ENCODE results near the gene FXR2.

FXR2 gene

DNA sequence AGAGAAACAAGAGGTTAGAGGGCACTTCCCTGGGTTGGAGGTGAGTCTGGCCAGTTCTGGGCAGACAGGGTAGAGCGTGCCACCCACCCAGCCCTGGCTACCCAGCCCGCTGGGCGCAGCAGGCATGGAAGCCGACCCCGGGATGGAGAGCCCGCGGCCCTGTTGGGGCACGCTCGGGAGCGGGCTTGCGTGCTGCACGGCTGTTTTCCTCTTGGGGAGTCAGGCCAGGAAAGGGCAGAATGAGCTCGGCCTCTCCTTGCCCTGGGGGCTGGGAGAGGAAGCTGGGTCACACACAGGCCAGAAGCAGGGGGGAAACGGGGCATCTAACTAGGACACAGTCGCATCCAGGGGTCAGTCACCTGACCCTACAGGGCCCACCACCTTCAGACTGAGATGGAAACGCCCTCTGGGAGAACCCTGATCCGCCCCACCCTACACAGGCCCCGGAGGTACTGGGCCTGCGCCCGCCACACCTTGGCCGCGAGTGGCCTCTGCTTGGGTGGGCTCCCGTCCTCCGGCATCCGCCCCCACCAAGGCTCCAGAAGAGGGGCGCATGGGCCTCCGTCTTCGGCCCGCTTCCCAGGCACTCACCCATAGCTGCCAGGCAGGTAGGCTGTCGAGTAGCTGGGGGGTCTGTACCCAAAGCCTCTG, 26.0 kb downstream of the FXR2 start:
- DNase-seq (ENCODE audit: low read depth) = no peak

DNA sequence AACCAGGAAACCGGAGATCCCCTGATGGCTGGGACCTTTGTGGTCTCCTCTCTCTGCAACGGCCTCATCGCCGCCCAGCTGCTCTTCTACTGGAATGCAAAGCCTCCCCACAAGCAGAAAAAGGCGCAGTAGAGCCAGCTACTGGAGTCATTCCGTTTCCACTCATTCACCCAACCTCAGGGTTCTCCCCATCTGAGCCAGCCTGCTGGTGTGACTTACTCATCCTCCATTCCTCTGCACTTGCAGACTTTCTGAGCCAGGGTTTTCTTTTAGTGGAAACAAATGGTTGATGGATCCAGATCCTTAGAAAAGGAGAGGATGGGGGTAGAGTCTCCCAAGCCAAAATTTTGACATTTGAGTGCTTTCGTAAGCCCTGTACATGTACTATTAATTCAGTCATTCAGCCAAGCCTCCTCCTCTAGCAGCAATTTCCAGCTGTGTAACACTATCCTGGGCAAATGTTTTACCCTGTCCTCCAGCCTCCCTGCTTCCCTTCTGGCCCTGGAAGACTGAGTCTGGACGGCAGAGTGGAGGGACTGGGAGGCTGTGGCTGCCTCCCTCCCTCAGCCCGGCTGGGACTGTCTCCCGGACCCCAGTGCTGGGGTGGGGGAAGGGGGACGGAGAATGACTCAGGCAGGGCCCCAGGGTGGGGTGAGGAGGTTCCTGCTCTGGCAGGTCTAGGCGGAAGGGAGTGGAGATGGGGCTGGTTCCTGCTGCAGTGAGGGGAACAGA, 27.1 kb downstream of the FXR2 start:
- no peak for DNase-seq (ENCODE audit: low read depth)

DNA sequence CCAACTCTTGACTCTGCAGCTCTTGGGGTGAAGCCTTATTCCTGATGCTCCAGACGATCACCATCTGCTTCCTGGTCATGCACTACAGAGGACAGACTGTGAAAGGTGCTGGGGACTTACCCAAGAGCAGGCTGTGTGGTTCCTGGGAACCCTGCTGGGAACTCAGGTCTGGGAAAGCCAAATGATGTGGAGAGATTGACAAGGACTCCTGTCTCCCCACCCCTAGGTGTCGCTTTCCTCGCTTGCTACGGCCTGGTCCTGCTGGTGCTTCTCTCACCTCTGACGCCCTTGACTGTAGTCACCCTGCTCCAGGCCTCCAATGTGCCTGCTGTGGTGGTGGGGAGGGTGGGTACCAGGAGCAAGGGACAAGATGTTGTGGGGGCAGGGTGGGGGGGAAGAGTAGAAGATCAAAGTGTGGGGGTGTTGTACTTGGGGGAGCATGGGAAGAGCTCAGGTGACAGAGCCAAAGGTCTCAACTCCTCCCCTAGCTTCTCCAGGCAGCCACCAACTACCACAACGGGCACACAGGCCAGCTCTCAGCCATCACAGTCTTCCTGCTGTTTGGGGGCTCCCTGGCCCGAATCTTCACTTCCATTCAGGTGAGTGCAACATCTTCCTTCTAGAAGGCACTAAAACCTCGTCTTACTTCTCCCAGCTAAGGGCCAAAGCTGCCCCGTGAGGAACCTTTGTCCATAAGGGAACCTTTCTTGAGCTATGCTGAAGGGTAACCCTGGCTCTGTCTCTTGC, 27.9 kb downstream of the FXR2 start:
- DNase-seq (ENCODE audit: low read depth) = no peak

DNA sequence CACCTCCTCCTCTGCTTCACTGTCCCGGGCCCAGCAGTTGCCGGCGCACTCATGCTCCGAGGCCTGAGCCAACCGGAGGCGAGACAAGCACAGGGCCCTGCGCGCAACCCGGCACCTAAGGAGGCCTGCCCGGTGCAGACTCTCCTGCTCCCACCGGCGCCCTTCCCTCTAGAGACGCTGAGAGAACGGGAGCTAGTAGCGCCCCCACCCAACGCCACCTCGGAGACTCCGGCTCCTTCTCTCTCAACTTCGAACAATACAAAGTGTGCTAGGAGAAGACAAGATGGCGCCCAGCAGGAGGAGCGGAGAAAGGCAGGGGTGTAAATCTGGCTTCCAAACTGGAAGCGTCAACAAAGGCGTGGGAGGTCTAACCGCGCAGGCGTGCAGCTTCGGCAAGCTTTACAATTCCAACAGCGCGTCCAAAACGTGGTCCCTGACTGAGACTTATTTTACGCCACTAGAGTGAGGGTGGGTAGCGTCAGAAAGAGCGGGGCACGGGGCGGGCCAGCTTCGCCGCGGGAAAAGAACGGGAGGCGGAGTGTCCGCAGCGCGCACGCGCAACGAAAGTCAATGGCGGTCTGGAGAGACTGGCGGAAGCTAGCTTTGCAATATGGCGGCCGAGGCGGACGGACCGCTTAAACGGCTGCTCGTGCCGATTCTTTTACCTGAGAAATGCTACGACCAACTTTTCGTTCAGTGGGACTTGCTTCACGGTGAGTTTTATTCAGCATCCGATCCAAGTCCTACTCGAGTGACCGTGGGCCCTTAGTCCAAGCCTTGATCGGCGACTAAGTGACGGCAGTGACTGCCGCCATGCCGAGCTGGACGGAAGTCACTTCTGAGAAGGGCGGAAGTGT, 31.2 kb downstream of the FXR2 start, which contains the start of gene MPDU1:
Gene MPDU1, plus strand, starts transcription at position 600 of the 857 bp plus-strand sequence. Its CDS starts 11 bp downstream, at position 611.
- DNase-seq (ENCODE audit: low read depth) = peak; percentile 93

DNA sequence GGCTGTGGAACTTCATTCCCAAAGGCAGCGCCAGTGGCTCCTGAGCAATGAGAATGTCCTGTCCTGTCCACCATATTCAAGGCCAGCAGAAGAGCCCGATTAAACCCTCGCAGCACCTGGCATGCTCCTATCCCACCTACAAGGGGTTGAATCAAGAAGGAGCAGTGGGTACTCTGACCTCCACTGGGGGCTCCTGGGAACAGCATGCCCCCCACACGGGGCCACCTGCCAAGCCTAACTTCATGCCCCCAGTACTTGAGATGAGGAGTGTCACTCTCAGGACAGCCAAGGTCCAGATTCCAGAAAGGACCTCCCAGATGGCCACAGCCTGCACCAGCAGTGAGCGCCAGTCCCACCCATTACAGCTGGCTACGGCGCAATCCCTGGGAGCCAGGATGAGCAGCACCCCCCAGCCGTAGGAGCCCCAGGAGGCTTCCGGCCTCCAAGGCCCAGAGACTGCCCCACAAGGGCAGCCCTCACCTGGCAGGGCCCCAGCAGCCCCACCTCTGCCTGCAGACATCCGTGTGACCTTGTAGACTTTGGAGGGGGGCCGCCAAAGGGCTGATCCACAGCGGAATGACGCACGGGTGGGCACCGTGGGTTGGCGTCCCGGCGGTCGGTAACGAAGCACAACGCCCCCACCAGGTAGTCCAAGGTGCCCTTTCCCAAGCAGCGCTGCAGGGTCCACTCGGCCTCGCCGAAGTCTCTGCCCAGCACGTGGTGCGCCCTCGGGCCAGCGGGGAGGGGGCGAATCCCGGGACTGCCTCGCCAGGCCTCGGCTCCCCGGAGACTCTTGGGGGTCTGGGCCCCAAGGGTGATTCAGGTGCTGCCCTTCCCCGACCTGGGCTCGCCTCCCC, 32.1 kb downstream of the FXR2 start:
- no peak for DNase-seq (ENCODE audit: low read depth)

DNA sequence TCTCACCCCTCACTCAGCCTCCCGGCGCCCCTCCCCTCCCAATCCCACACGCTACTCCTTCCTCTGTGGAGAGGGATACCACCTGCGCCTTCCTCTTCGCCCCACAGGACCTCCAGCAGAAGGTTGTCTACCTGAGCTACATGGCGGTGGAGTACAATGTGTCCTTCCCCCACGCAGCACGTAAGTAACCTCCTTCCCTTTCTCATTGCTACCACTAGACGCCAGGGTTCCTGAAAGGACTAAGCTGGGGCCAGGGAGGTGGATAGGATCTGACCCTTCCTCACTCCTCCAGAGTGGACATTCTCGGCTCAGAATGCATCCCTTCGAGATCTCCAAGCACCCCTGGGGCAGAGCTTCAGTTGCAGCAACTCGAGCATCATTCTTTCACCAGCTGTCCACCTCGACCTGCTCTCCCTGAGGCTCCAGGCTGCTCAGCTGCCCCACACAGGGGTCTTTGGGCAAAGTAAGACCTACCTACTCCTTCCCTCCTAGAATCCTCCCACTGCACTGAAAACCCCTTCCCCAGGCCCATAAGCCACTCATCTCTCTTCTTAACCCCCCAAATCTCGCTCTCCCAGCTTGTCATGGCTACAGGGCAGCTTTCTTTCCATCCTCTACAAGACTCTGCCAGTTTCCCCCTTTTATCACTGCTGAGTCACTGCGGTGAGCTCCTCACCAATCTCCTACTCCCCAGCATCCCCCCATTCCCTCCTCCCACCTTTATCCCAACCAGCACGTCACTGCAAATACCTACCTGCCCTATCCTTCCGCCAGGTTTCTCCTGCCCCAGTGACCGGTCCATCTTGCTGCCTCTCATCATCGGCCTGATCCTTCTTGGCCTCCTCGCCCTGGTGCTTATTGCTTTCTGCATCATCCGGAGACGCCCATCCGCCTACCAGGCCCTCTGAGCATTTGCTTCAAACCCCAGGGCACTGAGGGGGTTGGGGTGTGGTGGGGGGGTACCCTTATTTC, 33.8 kb downstream of the FXR2 start:
- no peak for DNase-seq (ENCODE audit: low read depth)

DNA sequence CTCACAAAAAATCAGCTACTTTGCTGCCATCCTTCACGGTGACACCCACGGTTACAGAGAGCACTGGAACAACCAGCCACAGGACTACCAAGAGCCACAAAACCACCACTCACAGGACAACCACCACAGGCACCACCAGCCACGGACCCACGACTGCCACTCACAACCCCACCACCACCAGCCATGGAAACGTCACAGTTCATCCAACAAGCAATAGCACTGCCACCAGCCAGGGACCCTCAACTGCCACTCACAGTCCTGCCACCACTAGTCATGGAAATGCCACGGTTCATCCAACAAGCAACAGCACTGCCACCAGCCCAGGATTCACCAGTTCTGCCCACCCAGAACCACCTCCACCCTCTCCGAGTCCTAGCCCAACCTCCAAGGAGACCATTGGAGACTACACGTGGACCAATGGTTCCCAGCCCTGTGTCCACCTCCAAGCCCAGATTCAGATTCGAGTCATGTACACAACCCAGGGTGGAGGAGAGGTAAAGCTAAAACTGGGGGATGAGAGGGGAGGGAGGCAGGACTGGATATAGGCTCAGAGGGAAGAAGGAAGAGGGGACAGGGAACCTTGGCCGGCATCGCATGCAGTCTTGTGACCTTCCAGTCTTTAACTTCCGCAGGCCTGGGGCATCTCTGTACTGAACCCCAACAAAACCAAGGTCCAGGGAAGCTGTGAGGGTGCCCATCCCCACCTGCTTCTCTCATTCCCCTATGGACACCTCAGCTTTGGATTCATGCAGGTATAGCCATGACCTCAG, 34.7 kb downstream of the FXR2 start:
- DNase-seq (ENCODE audit: low read depth) = no peak

DNA sequence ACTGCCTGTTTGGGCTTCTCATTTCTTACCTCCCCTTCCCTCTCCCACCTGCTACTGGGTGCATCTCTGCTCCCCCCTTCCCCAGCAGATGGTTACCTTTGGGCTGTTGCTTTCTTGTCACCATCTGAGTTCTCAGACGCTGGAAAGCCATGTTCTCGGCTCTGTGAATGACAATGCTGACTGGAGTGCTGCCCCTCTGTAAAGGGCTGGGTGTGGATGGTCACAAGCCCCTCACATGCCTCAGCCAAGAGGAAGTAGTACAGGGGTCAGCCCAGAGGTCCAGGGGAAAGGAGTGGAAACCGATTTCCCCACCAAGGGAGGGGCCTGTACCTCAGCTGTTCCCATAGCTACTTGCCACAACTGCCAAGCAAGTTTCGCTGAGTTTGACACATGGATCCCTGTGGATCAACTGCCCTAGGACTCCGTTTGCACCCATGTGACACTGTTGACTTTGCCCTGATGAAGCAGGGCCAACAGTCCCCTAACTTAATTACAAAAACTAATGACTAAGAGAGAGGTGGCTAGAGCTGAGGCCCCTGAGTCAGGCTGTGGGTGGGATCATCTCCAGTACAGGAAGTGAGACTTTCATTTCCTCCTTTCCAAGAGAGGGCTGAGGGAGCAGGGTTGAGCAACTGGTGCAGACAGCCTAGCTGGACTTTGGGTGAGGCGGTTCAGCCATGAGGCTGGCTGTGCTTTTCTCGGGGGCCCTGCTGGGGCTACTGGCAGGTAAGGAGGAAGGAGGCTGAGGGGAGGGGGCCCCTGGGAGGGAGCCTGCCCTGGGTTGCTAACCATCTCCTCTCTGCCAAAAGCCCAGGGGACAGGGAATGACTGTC, 35.5 kb downstream of the FXR2 start, which contains the start of gene CD68:
Gene CD68, plus strand, starts transcription at position 638 of the 833 bp plus-strand sequence. Its CDS starts 40 bp downstream, at position 678.
- DNase-seq (ENCODE audit: low read depth) = peak; percentile 41

DNA sequence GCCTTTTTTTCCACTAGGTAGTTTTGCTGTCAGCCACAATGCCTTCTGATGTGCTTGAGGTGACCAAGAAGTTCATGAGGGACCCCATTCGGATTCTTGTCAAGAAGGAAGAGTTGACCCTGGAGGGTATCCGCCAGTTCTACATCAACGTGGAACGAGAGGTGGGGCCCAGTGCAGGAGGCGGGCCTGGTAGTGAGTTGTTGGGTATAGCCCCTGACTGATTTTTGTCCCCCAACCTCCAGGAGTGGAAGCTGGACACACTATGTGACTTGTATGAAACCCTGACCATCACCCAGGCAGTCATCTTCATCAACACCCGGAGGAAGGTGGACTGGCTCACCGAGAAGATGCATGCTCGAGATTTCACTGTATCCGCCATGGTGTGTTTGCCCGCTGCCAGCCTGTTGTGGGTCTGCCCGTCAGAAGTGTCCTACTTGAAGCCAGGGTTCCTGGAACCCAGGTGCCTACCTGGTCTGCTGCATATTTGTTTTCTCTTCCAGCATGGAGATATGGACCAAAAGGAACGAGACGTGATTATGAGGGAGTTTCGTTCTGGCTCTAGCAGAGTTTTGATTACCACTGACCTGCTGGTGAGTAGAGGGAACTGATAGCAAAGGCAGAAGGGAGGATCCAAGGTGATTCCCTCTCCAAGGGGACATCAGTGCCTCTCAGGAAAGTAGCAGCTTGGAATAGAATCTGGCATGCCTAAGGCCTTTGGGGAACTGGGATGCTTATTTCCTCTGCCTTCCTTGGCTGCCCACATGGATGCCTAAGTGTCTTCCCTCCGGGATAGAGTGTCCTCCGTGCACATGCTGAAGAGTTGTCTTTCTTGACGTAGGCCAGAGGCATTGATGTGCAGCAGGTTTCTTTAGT, 37.1 kb downstream of the FXR2 start:
- no peak for DNase-seq (ENCODE audit: low read depth)

DNA sequence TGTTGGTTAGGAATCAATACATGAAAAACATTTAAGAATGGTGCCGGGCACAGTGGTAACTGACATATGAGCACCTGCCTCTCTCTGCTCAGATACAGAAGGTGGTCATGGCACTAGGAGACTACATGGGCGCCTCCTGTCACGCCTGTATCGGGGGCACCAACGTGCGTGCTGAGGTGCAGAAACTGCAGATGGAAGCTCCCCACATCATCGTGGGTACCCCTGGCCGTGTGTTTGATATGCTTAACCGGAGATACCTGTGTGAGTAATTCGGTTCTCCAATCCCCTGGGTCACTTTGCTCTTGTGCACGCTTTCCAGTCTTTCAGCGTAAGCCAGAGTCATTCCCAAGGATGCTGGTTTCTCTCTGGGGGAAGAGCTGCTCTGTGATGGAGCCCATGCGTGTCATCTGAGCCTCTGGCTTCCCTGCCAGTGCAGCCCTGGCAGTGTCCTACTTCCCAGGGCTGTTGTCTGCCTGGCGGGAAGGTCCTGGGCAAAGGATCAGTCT, 38.2 kb downstream of the FXR2 start:
- DNase-seq (ENCODE audit: low read depth) = no peak

DNA sequence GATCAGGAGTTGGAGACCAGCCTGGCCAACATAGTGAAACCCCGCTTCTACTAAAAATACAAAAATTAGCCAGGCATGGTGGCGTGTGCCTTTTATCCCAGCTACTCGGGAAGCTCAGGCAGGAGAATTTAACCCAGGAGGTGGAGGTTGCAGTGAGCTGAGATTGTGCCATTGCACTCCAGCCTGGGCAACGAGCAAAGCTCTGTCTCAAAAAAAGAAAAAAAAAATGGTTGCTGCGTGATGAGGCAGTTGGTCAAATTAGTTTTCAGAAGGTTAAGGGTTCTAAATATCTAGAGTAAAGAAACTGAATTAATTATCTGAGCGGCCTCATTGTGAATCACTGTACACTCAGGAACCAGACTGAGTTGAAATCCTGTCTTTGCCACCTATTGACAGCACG, 38.7 kb downstream of the FXR2 start:
- no peak for DNase-seq (ENCODE audit: low read depth)

DNA sequence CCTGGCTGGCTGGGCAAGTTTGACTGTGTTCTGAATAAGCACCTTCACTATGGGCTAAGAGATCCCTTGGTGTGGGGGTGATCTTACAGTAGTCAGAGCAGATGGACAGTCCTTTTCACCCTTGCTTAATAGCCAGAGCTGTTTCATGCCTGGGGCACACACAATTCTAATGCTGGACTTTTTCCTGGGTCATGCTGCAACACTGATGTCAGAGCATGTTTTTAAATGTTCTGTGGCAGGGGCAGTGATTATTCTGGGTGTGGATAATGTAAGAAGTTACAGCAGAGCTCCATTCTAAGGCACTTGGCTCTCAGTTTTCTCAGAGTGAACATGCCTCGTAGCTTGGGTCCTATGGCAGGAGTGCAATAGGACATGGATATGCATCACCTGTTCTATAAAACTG, 39.2 kb downstream of the FXR2 start:
- DNase-seq (ENCODE audit: low read depth) = no peak

DNA sequence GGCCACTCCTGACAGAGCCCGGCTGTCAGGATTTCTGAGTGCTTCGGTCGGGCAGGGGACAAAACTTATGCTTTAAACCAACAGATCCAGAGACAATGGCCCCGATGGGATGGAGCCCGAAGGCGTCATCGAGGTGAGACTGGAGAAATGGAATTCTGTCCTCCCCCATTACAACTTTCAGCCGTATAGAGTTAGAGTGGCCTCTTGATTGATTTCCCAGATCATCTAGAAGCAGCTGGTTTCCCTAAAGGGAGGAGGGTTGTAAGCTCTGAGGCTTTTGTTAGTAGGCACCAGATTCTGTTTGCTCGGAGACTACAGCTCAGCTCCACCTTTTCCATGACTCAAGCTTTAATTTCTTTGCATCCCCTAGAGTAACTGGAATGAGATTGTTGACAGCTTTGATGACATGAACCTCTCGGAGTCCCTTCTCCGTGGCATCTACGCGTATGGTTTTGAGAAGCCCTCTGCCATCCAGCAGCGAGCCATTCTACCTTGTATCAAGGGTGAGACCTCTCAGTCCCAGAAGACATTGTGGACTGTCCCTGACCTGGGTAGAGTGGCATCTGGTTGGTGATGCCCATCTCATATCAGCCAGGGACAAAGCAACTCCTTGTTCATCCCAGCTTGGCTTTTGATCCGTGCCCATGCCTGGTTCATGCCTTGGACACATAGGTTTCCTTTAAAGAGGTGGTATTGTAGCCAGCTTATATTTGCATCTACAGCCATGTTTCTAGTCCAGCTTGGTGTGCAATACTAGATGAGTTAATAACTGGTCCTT, 40.3 kb downstream of the FXR2 start:
- no peak for DNase-seq (ENCODE audit: low read depth)

DNA sequence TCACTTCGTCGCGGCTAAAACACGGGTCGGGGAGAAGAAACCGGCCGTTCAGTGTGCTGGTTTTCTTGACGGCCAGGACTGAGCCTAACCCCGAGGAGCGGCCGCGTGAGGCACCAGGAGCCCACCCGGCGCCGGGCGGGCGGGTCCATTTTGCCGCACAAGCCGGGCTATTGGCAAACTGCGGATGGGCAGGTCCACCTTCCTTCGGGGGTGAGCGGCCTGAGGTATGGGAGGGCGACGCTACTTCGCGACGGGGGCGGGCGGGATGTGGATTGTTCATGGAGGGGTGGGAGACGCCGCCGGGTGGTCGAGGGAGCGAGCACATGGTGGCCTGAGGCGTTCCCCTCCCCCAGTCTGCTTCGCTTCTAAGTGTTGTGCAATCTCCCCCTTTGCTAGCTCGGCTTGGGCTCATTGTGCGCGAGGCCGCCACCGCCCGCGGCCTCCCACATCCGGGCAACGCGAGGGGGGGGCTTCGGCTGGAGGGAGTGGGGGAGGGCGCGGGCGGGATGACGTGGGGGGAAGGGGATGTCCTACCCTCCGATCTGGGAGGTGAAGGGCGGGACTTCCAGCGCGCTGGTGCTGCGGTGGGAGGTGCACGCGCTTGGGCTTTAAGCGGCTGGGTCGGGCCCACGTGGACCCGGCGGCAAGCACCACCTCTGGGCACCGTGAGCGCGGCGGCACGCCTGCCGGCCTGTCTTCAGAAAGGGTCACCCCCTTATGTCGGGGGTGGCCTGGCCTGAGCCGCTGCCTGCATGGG, 41.2 kb downstream of the FXR2 start:
- DNase-seq (ENCODE audit: low read depth) = peak; percentile 87

Data from activated T-cell treated with anti-CD3 and anti-CD28 coated beads for 1 hour (primary cell).